IMR-90 (cell line): ENCODE results near the gene OR1D5. TPM values are rescaled to one million over a fixed set of nuclear protein-coding genes. Genes with fewer than 3 reads are reported as not detected.
A peak's percentile ranks its signal among the peaks of the same experiment; 100 is the strongest.

Source experiments
- ATAC-seq: fragments of 200-7000 bp; cut with Tn5 transposase; 2 replicates; pipeline ENCODE4 v1.9.1; 2020; ENCODE audit warnings: low read depth, mild to moderate bottlenecking, moderate library complexity
- BruUV-seq: library from RNA; stranded (reverse); fragments of 400-500 nt; replicated peaks from 2 replicates; lab custom pipeline; 2021; lab: Mats Ljungman, UMichigan
- CTCF ChIA-PET: fragments of 300-600 bp; formaldehyde crosslinking; extraction: SDS; loops from one replicate; lab custom pipeline; 2021; ENCODE audit warnings: antibody characterized with exemption; lab: Yijun Ruan, JAX
- POLR2A ChIA-PET: fragments of 300-600 bp; sonication (Branson Sonifier 250); formaldehyde crosslinking; loops from one replicate; lab custom pipeline; 2022; ENCODE audit warnings: antibody characterized with exemption; ENCODE audit not compliant: unreplicated experiment; lab: Charles Lee
- DNase-seq: peaks from one replicate; pipeline ENCODE4 v3.0.0; 2013
- H2AFZ ChIP-seq: replicated peaks from 2 replicates; pipeline ENCODE3; 2013; ENCODE audit warnings: low read length, mild to moderate bottlenecking; ENCODE audit not compliant: poor library complexity
- H2AK5ac ChIP-seq: 2 replicates; pipeline ENCODE4 v1.6.1; 2013; ENCODE audit warnings: low read depth, low read length, inconsistent platforms
- H2AK9ac ChIP-seq: replicated peaks from 2 replicates; pipeline ENCODE3; 2013; ENCODE audit warnings: mild to moderate bottlenecking, low read depth, low read length, moderate library complexity; ENCODE audit not compliant: poor library complexity
- H2BK120ac ChIP-seq: 2 replicates; pipeline ENCODE4 v1.6.1; 2013; ENCODE audit warnings: low read depth, low read length, inconsistent platforms
- H2BK15ac ChIP-seq: 3 replicates; pipeline ENCODE4 v1.6.1; 2013; ENCODE audit warnings: low read depth, low read length, inconsistent platforms
- H2BK20ac ChIP-seq: 2 replicates; pipeline ENCODE4 v1.6.1; 2013; ENCODE audit warnings: low read depth, mild to moderate bottlenecking, inconsistent platforms, low read length, moderate library complexity
- H2BK5ac ChIP-seq: 2 replicates; pipeline ENCODE4 v1.6.1; 2013; ENCODE audit warnings: mild to moderate bottlenecking, low read depth, low read length, inconsistent platforms; ENCODE audit not compliant: poor library complexity, severe bottlenecking
- H3K14ac ChIP-seq: replicated peaks from 2 replicates; pipeline ENCODE4 v1.6.1; 2013; ENCODE audit warnings: low read depth, low read length, inconsistent platforms
- H3K18ac ChIP-seq: 2 replicates; pipeline ENCODE4 v1.6.1; 2013; ENCODE audit warnings: low read depth, low read length, control low read depth
- H3K23ac ChIP-seq: 2 replicates; pipeline ENCODE4 v1.6.1; 2013; ENCODE audit warnings: low read depth, low read length, inconsistent platforms
- H3K27ac ChIP-seq: 2 replicates; pipeline ENCODE4 v1.5.1; 2013; ENCODE audit warnings: mild to moderate bottlenecking, control low read depth, low read length; ENCODE audit not compliant: insufficient read depth
- H3K27me3 ChIP-seq: 2 replicates; pipeline ENCODE4 v1.6.1; 2013; ENCODE audit warnings: low read length; ENCODE audit not compliant: control insufficient read depth, insufficient read depth
- H3K36me3 ChIP-seq: 2 replicates; pipeline ENCODE4 v1.6.1; 2013; ENCODE audit warnings: low read length, mixed read lengths; ENCODE audit not compliant: control insufficient read depth, insufficient read depth
- H3K4ac ChIP-seq: 2 replicates; pipeline ENCODE4 v1.6.1; 2013; ENCODE audit warnings: low read depth, low read length, inconsistent platforms
- H3K4me1 ChIP-seq: 2 replicates; pipeline ENCODE4 v1.6.1; 2013; ENCODE audit warnings: low read length, mixed read lengths; ENCODE audit not compliant: control insufficient read depth, insufficient read depth
- H3K4me2 ChIP-seq: 2 replicates; pipeline ENCODE4 v1.6.1; 2013; ENCODE audit warnings: low read depth, mild to moderate bottlenecking, control low read depth, low read length, moderate library complexity
- H3K4me3 ChIP-seq: 2 replicates; pipeline ENCODE4 v1.5.1; 2013; ENCODE audit warnings: low read depth, mild to moderate bottlenecking, control low read depth, low read length, moderate library complexity; ENCODE audit not compliant: insufficient read depth
- H3K56ac ChIP-seq: 2 replicates; pipeline ENCODE4 v1.6.1; 2013; ENCODE audit warnings: low read length, inconsistent platforms; ENCODE audit not compliant: insufficient read depth; ENCODE audit errors: extremely low read depth
- H3K79me1 ChIP-seq, 2 experiments: 2 replicates each; pipeline ENCODE4 v1.6.1; 2013; ENCODE audit warnings: low read length in 2 of 2, inconsistent platforms in 1 of 2, low read depth in 1 of 2
- H3K9ac ChIP-seq: 2 replicates; pipeline ENCODE4 v1.6.1; 2013; ENCODE audit warnings: low read depth, low read length, control low read depth
- H3K9me1 ChIP-seq: 2 replicates; pipeline ENCODE4 v1.6.1; 2013; ENCODE audit warnings: low read length, inconsistent platforms; ENCODE audit not compliant: insufficient read depth
- H3K9me3 ChIP-seq: 2 replicates; pipeline ENCODE4 v1.6.1; 2013; ENCODE audit warnings: low read length; ENCODE audit not compliant: control insufficient read depth, insufficient read depth
- H4K20me1 ChIP-seq: 2 replicates; pipeline ENCODE4 v1.6.1; 2013; ENCODE audit warnings: low read length, inconsistent platforms; ENCODE audit not compliant: insufficient read depth
- H4K5ac ChIP-seq: 2 replicates; pipeline ENCODE4 v1.6.1; 2013; ENCODE audit warnings: mild to moderate bottlenecking, low read depth, low read length, control low read depth
- H4K8ac ChIP-seq, 2 experiments: 2 replicates each; pipeline ENCODE4 v1.6.1; 2013; ENCODE audit warnings: low read depth in 2 of 2, low read length in 2 of 2, control low read depth in 1 of 2, inconsistent platforms in 1 of 2
- H4K91ac ChIP-seq: 2 replicates; pipeline ENCODE4 v1.6.1; 2013; ENCODE audit warnings: low read depth, low read length, inconsistent platforms; ENCODE audit not compliant: insufficient read depth
- ELK1 ChIP-seq: fragments of 150-350 bp; IDR thresholded peaks from 2 replicates; pipeline ENCODE4 v1.6.1; 2016; ENCODE audit warnings: low read depth, mild to moderate bottlenecking, low read length, moderate library complexity, borderline replicate concordance
- FOS ChIP-seq: fragments of 150-350 bp; IDR thresholded peaks from 2 replicates; pipeline ENCODE4 v1.6.1; 2016; ENCODE audit warnings: low read depth, low read length
- MAFK ChIP-seq: IDR thresholded peaks from 2 replicates; pipeline ENCODE4 v1.6.1; 2012; ENCODE audit warnings: low read depth, low read length, improper control_type of control experiment
- MAZ ChIP-seq: IDR thresholded peaks from 2 replicates; pipeline ENCODE4 v1.6.1; 2012; ENCODE audit warnings: low read depth, mild to moderate bottlenecking, low read length, improper control_type of control experiment, moderate library complexity, borderline replicate concordance
- MXI1 ChIP-seq: IDR thresholded peaks from 2 replicates; pipeline ENCODE4 v1.6.1; 2012; ENCODE audit warnings: low read depth, mild to moderate bottlenecking, low read length, moderate library complexity, borderline replicate concordance
- NFE2L2 ChIP-seq: fragments of 150-350 bp; IDR thresholded peaks from 2 replicates; pipeline ENCODE4 v1.6.1; 2016; ENCODE audit warnings: low read depth, mild to moderate bottlenecking, low read length
- RAD21 ChIP-seq: IDR thresholded peaks from 2 replicates; pipeline ENCODE4 v1.6.1; 2012; ENCODE audit warnings: low read length, improper control_type of control experiment
- RCOR1 ChIP-seq: IDR thresholded peaks from 2 replicates; pipeline ENCODE4 v1.6.1; 2012; ENCODE audit warnings: mild to moderate bottlenecking, low read length, improper control_type of control experiment; ENCODE audit not compliant: insufficient replicate concordance
- RFX5 ChIP-seq: IDR thresholded peaks from 2 replicates; pipeline ENCODE4 v1.8.0; 2012; ENCODE audit warnings: low read depth, mild to moderate bottlenecking, low read length, moderate library complexity
- SMC3 ChIP-seq: fragments of 150-350 bp; IDR thresholded peaks from 2 replicates; pipeline ENCODE4 v1.6.1; 2016; ENCODE audit warnings: low read depth, mild to moderate bottlenecking, antibody characterized with exemption, low read length, moderate library complexity
- USF2 ChIP-seq: fragments of 150-350 bp; IDR thresholded peaks from 2 replicates; pipeline ENCODE4 v1.6.1; 2017; ENCODE audit warnings: mild to moderate bottlenecking, antibody characterized with exemption, low read length, low read depth
- WGBS, 2 experiments: methylation state at CpG; one replicate each; pipeline versions ENCODE4 v1.1.5 to v1.1.7; 2013; ENCODE audit warnings: missing lambda C conversion rate in 2 of 2; ENCODE audit not compliant: insufficient read length in 1 of 2; ENCODE audit errors: extremely low coverage in 2 of 2; 5-methylcytosine and 5-hydroxymethylcytosine counted together
- dilution Hi-C: fragments of 300-500 bp; cut with HindIII; formaldehyde crosslinking; loops from one replicate; pipeline ENCODE4 v1.14.3; 2018; ENCODE audit warnings: low sequenced_read_pairs; ENCODE audit not compliant: unreplicated experiment
- in situ Hi-C: fragments of 300-500 bp; cut with MboI; formaldehyde crosslinking; loops from 3 replicates; pipeline ENCODE4 v1.14.3; 2019; ENCODE audit warnings: low sequenced_read_pairs, inconsistent platforms, mixed read lengths
- intact Hi-C: fragments of 100-400 bp; cut with micrococcal nuclease; formaldehyde crosslinking; loops from 2 replicates; pipeline ENCODE4 v1.10.0; 2022
- polyA plus RNA-seq, 3 experiments: library from polyadenylated mRNA; depleted of rRNA; stranded (reverse); fragments of >200 nt; gene quantifications; 2 replicates each; pipeline ENCODE4 v1.2.3, GENCODE V29; 2012; ENCODE audit warnings: low replicate concordance in 1 of 3
- total RNA-seq: library from RNA; depleted of rRNA; stranded (reverse); fragments of >200 nt; gene quantifications from 2 replicates; pipeline ENCODE4 v1.2.3, GENCODE V29; 2012
- TF ChIP-seq, protein P1 (sequence below): conservative IDR thresholded peaks from 2 replicates; pipeline ENCODE4 v1.5.1; 2012; ENCODE audit warnings: mild to moderate bottlenecking, low read depth, low read length, improper control_type of control experiment

Gene OR1D5
- total and polyA plus RNA-seq, 2 of the 4 experiments (the other 2 are of a cell fraction): not detected

DNA sequence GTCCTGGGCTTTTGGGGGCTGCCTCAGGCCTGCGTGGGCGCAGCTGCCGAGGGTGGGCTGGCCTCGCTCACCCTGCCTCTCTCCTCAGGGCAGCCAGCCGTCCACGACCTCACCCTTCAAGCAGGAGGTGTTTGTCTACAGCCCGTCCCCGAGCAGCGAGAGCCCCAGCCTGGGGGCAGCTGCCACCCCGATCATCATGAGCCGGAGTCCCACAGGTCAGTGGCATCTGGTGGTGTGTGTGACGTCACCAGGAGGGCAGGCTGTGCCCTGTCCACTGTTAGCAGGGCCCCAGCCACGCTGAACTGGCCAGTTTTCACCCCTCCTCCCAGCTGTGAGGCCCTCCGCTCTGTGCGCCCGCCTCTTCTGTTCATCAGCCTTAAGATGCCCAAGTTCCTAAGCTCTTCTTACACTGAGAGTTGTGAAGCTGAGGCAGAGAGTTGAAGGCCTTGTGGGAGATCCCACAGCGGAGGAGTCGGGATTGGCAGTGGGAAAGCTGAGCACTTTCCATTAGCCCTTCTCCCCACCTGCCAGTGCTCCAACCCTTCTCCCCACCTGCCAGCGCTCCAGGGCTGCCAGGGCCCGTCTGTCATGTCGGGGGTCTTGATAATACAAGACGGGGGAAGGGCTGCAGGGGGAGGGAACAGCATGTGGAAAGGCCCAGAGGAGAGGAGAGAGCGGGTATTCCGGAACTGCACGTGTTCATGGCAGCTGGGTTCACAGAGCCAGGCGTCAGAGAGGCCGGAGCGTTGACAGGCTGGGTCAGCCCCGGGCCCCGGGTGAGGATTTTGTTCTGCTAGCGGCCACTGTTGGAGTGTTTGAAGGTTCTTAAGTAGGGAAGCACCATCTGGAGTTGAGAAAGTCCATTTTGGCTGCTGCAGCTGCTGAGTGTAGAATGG lies 36.3 kb downstream of the OR1D5 start:
- H2AK5ac ChIP-seq: no peak overlapping the region
- dilution Hi-C loops: no loop called here
- DNase-seq (no peak), ATAC-seq (no peak)
- no peak overlapping the region for H3K56ac ChIP-seq
- no peak overlapping the region for H3K14ac ChIP-seq
- H4K20me1 ChIP-seq: no peaks in the 10 kb centered on the region
- H3K36me3 ChIP-seq: peaks cover 3% of the 10 kb centered on the region; the same call in 1 of the 2 replicates
- H3K18ac ChIP-seq: no peak overlapping the region
- ChIA-PET CTCF (no interaction called here), POLR2A (no interaction called here)
- no peak overlapping the region for H4K8ac ChIP-seq
- in situ Hi-C loops: loop anchor here (25.0 kb wide), 1 partner anchor 785 kb away; the partner anchor contains the start of gene ITGAE
- H4K91ac ChIP-seq: no peak overlapping the region
- H2AFZ ChIP-seq: no peak overlapping the region
- no TSS peak for BruUV-seq
- no peak for TF ChIP-seq RCOR1
- no peak for TF ChIP-seq NFE2L2
- no peak for TF ChIP-seq FOS
- TF ChIP-seq ELK1: no peak
- no peak for TF ChIP-seq RFX5
- no peak for TF ChIP-seq MAFK
- TF ChIP-seq USF2: no peak
- TF ChIP-seq SMC3: no peak
- TF ChIP-seq, protein P1, sequence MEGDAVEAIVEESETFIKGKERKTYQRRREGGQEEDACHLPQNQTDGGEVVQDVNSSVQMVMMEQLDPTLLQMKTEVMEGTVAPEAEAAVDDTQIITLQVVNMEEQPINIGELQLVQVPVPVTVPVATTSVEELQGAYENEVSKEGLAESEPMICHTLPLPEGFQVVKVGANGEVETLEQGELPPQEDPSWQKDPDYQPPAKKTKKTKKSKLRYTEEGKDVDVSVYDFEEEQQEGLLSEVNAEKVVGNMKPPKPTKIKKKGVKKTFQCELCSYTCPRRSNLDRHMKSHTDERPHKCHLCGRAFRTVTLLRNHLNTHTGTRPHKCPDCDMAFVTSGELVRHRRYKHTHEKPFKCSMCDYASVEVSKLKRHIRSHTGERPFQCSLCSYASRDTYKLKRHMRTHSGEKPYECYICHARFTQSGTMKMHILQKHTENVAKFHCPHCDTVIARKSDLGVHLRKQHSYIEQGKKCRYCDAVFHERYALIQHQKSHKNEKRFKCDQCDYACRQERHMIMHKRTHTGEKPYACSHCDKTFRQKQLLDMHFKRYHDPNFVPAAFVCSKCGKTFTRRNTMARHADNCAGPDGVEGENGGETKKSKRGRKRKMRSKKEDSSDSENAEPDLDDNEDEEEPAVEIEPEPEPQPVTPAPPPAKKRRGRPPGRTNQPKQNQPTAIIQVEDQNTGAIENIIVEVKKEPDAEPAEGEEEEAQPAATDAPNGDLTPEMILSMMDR: no peak
- no peak for TF ChIP-seq MXI1
- TF ChIP-seq MAZ: no peak
- no peak for TF ChIP-seq RAD21
- H2BK20ac ChIP-seq: no peak overlapping the region
- peaks cover 0 to 4% of the 10 kb centered on the region in 2 experiments; a peak in 1 of 4 replicates for H3K79me1 ChIP-seq
- intact Hi-C loops: no loop called here
- no peak overlapping the region for H3K4ac ChIP-seq
- peaks cover 4% of the 10 kb centered on the region for H3K9me3 ChIP-seq
- no peak overlapping the region for H4K5ac ChIP-seq
- H3K4me1 ChIP-seq: peaks cover 2% of the 10 kb centered on the region; the same call in 1 of the 2 replicates
- H3K4me2 ChIP-seq: no peak overlapping the region
- no peak overlapping the region for H2BK15ac ChIP-seq
- H3K27me3 ChIP-seq: no peaks in the 10 kb centered on the region
- no peak overlapping the region for H2BK120ac ChIP-seq
- no peak overlapping the region for H3K4me3 ChIP-seq
- no peak overlapping the region for H2BK5ac ChIP-seq
- WGBS, 2 experiments: 45% methylated on average over 6 of the region's 31 CpGs; no CpG with 5 or more reads in 1 of the 2 experiments
- H3K27ac ChIP-seq: no peak overlapping the region
- H2AK9ac ChIP-seq: peak overlapping the region; percentile 37
- peaks cover 4% of the 10 kb centered on the region for H3K9me1 ChIP-seq
- H3K9ac ChIP-seq: no peak overlapping the region
- H3K23ac ChIP-seq: no peak overlapping the region
